HepG2 (cell line): ENCODE results near the gene MAIP1. TPM values are rescaled to one million over a fixed set of nuclear protein-coding genes. Genes with fewer than 3 reads are reported as not detected.

Experiments
- CSRNP2 ChIP-seq: sonication (generic); formaldehyde crosslinking; conservative IDR thresholded peaks from 2 replicates; pipeline ENCODE4 v1.8.0; 2022; ENCODE audit warnings: low read depth, missing genetic modification reagents
- HNF1B ChIP-seq: sonication (generic); formaldehyde crosslinking; IDR thresholded peaks from 2 replicates; pipeline ENCODE4 v1.5.1; 2020; ENCODE audit warnings: mild to moderate bottlenecking, moderate library complexity, missing genetic modification reagents
- IKZF4 ChIP-seq: sonication (generic); formaldehyde crosslinking; IDR thresholded peaks from 2 replicates; pipeline ENCODE4 v1.5.1; 2020; ENCODE audit warnings: borderline replicate concordance, mild to moderate bottlenecking, low read depth, missing genetic modification reagents; ENCODE audit errors: not compliant biosample characterization
- MED13 ChIP-seq: sonication (generic); formaldehyde crosslinking; IDR thresholded peaks from 2 replicates; pipeline ENCODE4 v1.5.0; 2020; ENCODE audit warnings: missing genetic modification reagents
- MEF2D ChIP-seq: sonication (generic); formaldehyde crosslinking; IDR thresholded peaks from 2 replicates; pipeline ENCODE4 v1.5.1; 2020; ENCODE audit warnings: mild to moderate bottlenecking, missing genetic modification reagents
- NFE2L1 ChIP-seq: sonication (generic); formaldehyde crosslinking; IDR thresholded peaks from 2 replicates; pipeline ENCODE4 v1.4.0; 2020; ENCODE audit warnings: missing genetic modification reagents, mild to moderate bottlenecking, borderline replicate concordance
- NPAS2 ChIP-seq: sonication (generic); formaldehyde crosslinking; IDR thresholded peaks from 2 replicates; pipeline ENCODE4 v1.8.0; 2022; ENCODE audit warnings: mild to moderate bottlenecking, missing genetic modification reagents, borderline replicate concordance
- NR0B2 ChIP-seq: sonication (generic); formaldehyde crosslinking; IDR thresholded peaks from 2 replicates; pipeline ENCODE4 v1.4.0; 2020; ENCODE audit warnings: mild to moderate bottlenecking, missing genetic modification reagents
- SOX6 ChIP-seq, 2 experiments: fragments of 450-650 bp in 1 of 2; sonication (generic) in 1 of 2; formaldehyde crosslinking in 1 of 2; IDR thresholded peaks; 2 replicates each; pipeline versions ENCODE4 v1.4.0 to v1.6.1; 2017 to 2020; ENCODE audit warnings: antibody characterized with exemption in 1 of 2, mild to moderate bottlenecking in 1 of 2, missing genetic modification reagents in 1 of 2
- ZBTB43 ChIP-seq: sonication (generic); formaldehyde crosslinking; conservative IDR thresholded peaks from 2 replicates; pipeline ENCODE4 v1.4.0; 2020; ENCODE audit warnings: missing genetic modification reagents
- ZNF12 ChIP-seq: sonication (generic); formaldehyde crosslinking; IDR thresholded peaks from 2 replicates; pipeline ENCODE4 v1.5.0; 2020; ENCODE audit warnings: missing genetic modification reagents
- ZNF510 ChIP-seq: sonication (generic); formaldehyde crosslinking; IDR thresholded peaks from 2 replicates; pipeline ENCODE4 v1.4.0; 2020; ENCODE audit warnings: low read depth, mild to moderate bottlenecking, missing genetic modification reagents
- ZNF512 ChIP-seq: sonication (generic); formaldehyde crosslinking; IDR thresholded peaks from 2 replicates; pipeline ENCODE4 v1.4.0; 2020; ENCODE audit warnings: mild to moderate bottlenecking, missing genetic modification reagents
- ZNF670 ChIP-seq: sonication (generic); formaldehyde crosslinking; IDR thresholded peaks from 2 replicates; pipeline ENCODE4 v1.8.0; 2022; ENCODE audit warnings: mild to moderate bottlenecking, missing genetic modification reagents, borderline replicate concordance
- ZNF709 ChIP-seq: sonication (generic); formaldehyde crosslinking; IDR thresholded peaks from 2 replicates; pipeline ENCODE4 v1.5.0; 2020; ENCODE audit warnings: mild to moderate bottlenecking, missing genetic modification reagents
- ZNF781 ChIP-seq: sonication (generic); formaldehyde crosslinking; IDR thresholded peaks from 2 replicates; pipeline ENCODE4 v1.5.1; 2020; ENCODE audit warnings: borderline replicate concordance, mild to moderate bottlenecking, missing genetic modification reagents; ENCODE audit errors: not compliant biosample characterization
- ZNF83 ChIP-seq: sonication (generic); formaldehyde crosslinking; IDR thresholded peaks from 2 replicates; pipeline ENCODE4 v1.4.0; 2020; ENCODE audit warnings: missing genetic modification reagents, mild to moderate bottlenecking, borderline replicate concordance
- ZSCAN5A ChIP-seq: sonication (generic); formaldehyde crosslinking; IDR thresholded peaks from 2 replicates; pipeline ENCODE4 v1.8.0; 2022; ENCODE audit warnings: mild to moderate bottlenecking, missing genetic modification reagents, borderline replicate concordance
- polyA plus RNA-seq, 8 experiments: library from polyadenylated mRNA; depleted of rRNA in 3 of 8; stranded (reverse) in 7 of 8; unstranded in 1 of 8; fragments of >200 nt; fragmentation: Illumina TruSeq in 4 of 8; extraction: Trizol in 4 of 8; gene quantifications; 2 replicates each; pipeline versions ENCODE4 v1.2.1 to v1.2.3, GENCODE V29; 2011 to 2016; ENCODE audit warnings: low read depth in 4 of 8, missing spikeins in 1 of 8, mixed read lengths in 1 of 8; ENCODE audit not compliant: insufficient read depth in 1 of 8
- total RNA-seq, 5 experiments: library from RNA; depleted of rRNA; stranded (reverse); fragments of >200 nt; fragmentation: Illumina TruSeq; extraction: Trizol; gene quantifications; 2 replicates each; pipeline ENCODE4 v1.2.3, GENCODE V29; 2016; ENCODE audit warnings: low read depth in 1 of 5

The MAIP1 gene
- total and polyA plus RNA-seq, 2 of the 13 experiments (the other 11 are each of a cell fraction or from before 2014, with no cell fraction given): 22.3 to 72.9 TPM

- TF ChIP-seq IKZF4 (peak; percentile 92), CSRNP2 (no peak), NR0B2 (CRISPR knock-in tag) (peak; percentile 85), MED13 (CRISPR knock-in tag) (peak; percentile 76), ZNF512 (CRISPR knock-in tag) (no peak), ZSCAN5A (peak; percentile 86; the same call in 1 of the 2 replicates), ZNF12 (CRISPR knock-in tag) (peak; percentile 52; the same call in 1 of the 2 replicates), ZNF83 (CRISPR knock-in tag) (no peak), SOX6 (IDR thresholded peaks at IDR 0.05) (no peak), SOX6 (CRISPR knock-in tag; IDR thresholded peaks at IDR 0.05) (peak; percentile 78), HNF1B (CRISPR knock-in tag) (peak; percentile 94), ZNF670 (CRISPR knock-in tag) (peak; percentile 94), ZNF510 (CRISPR knock-in tag) (no peak), NFE2L1 (CRISPR knock-in tag) (no peak), ZNF781 (peak; percentile 93), NPAS2 (CRISPR knock-in tag) (no peak), ZBTB43 (peak; percentile 37; the same call in 1 of the 2 replicates), ZNF709 (CRISPR knock-in tag) (peak; percentile 98), MEF2D (CRISPR knock-in tag) (peak; percentile 81)
Measured at GRCh38 chr2:199955339-199956061, at the start of gene MAIP1, which contains the start of gene TYW5 (continued).
